Lower lobe of right lung (tissue), 2 donors: ENCODE measurements around the gene PPIL6. TPM values are rescaled to one million over a fixed set of nuclear protein-coding genes. Genes with fewer than 3 reads are reported as not detected.

Experiments used
- ATAC-seq, 2 donors: fragments of 200-7000 bp; cut with Tn5 transposase; one replicate each; pipeline ENCODE4 v1.9.1; 2020 to 2022; ENCODE audit warnings: mild to moderate bottlenecking in 2 of 2, moderate library complexity in 2 of 2
- DNase-seq: peaks from one replicate; pipeline ENCODE4 v3.0.0-alpha.2; 2020
- H3K27ac ChIP-seq: fragments of 200-600 bp; one replicate; pipeline ENCODE4 v1.8.0; 2022
- H3K27me3 ChIP-seq: fragments of 200-600 bp; one replicate; pipeline ENCODE4 v1.8.0; 2022; ENCODE audit warnings: low read depth
- H3K36me3 ChIP-seq: fragments of 200-600 bp; one replicate; pipeline ENCODE4 v1.8.0; 2022; ENCODE audit warnings: mild to moderate bottlenecking
- H3K4me1 ChIP-seq: fragments of 200-600 bp; one replicate; pipeline ENCODE4 v1.8.0; 2022
- H3K4me3 ChIP-seq: fragments of 200-600 bp; one replicate; pipeline ENCODE4 v1.8.0; 2022; ENCODE audit warnings: mild to moderate bottlenecking
- H3K9me3 ChIP-seq: fragments of 200-600 bp; one replicate; pipeline ENCODE4 v1.8.0; 2022
- CTCF ChIP-seq: fragments of 200-600 bp; IDR thresholded peaks from one replicate; pipeline ENCODE4 v1.8.0; 2022; ENCODE audit warnings: antibody characterized with exemption, mild to moderate bottlenecking
- intact Hi-C: fragments of 100-400 bp; cut with DNase I; formaldehyde crosslinking; loops from one replicate; pipeline ENCODE4 v1.11.0; 2022
- total RNA-seq: library from RNA; stranded (reverse); fragmentation: NEBNext Ultra II Directional; extraction: Animal tissue kit (Norgen Biotek cat#: 25700); gene quantifications from one replicate; pipeline ENCODE4 v1.2.1, GENCODE V29; 2021
- donor health status: DM: no; HTN: yes; CAD: no; lungs with severe emphysema.

The PPIL6 gene
- total RNA-seq, 1 donor from 2014 or later: 10.6 TPM

GRCh38 chr6:109347779-109348178 lies 92.6 kb downstream of the PPIL6 start:
- Histone ChIP-seq H3K4me1 (peaks cover 31% of the 10 kb centered on the region), H3K36me3 (no peaks in the 10 kb centered on the region), H3K27ac (no peak overlapping the region), H3K27me3 (no peaks in the 10 kb centered on the region), H3K9me3 (no peaks in the 10 kb centered on the region), H3K4me3 (no peak overlapping the region)
- DNase-seq (no peak), ATAC-seq (no peak)
- no peak for TF ChIP-seq CTCF
- intact Hi-C loops: no loop called here

- no peak for ATAC-seq
- Histone ChIP-seq H3K27ac (no peak overlapping the region), H3K4me1 (peaks cover 18% of the 10 kb centered on the region), H3K27me3 (no peaks in the 10 kb centered on the region), H3K9me3 (no peaks in the 10 kb centered on the region), H3K4me3 (no peak overlapping the region), H3K36me3 (no peaks in the 10 kb centered on the region)
- DNase-seq: no peak
- intact Hi-C loops: no loop called here
- no peak for TF ChIP-seq CTCF
These were observed 94.4 kb downstream of the PPIL6 start for GRCh38 chr6:109345986-109346385.

- no peak for DNase-seq
- H3K4me1 ChIP-seq: peaks cover 3% of the 10 kb centered on the region
- intact Hi-C loops: no loop called here
These were observed 96.2 kb downstream of the PPIL6 start for GRCh38 chr6:109344226-109344625.

GRCh38 chr6:109343518-109343917 lies 96.9 kb downstream of the PPIL6 start:
- Histone ChIP-seq H3K4me3 (no peak overlapping the region), H3K36me3 (no peaks in the 10 kb centered on the region), H3K27me3 (no peaks in the 10 kb centered on the region), H3K9me3 (no peaks in the 10 kb centered on the region), H3K27ac (no peak overlapping the region), H3K4me1 (no peaks in the 10 kb centered on the region)
- ATAC-seq: no peak
- DNase-seq: no peak
- TF ChIP-seq CTCF: no peak
- intact Hi-C loops: no loop called here

More at GRCh38 chr6:109344226-109344625, 96.2 kb downstream of the PPIL6 start:
- no peak for TF ChIP-seq CTCF
- no peaks in the 10 kb centered on the region for H3K27me3 ChIP-seq
- no peaks in the 10 kb centered on the region for H3K9me3 ChIP-seq
- no peaks in the 10 kb centered on the region for H3K36me3 ChIP-seq
- H3K27ac ChIP-seq: no peak overlapping the region
- no peak overlapping the region for H3K4me3 ChIP-seq
- peak in 1 of 2 donors; percentile 16 for ATAC-seq

- no peaks in the 10 kb centered on the region for H3K27me3 ChIP-seq
- no peak overlapping the region for H3K27ac ChIP-seq
- H3K9me3 ChIP-seq: no peaks in the 10 kb centered on the region
- H3K4me1 ChIP-seq: no peaks in the 10 kb centered on the region
- H3K4me3 ChIP-seq: no peak overlapping the region
- no peak for TF ChIP-seq CTCF
- DNase-seq: no peak
- intact Hi-C loops: no loop called here
- ATAC-seq: no peak
- no peaks in the 10 kb centered on the region for H3K36me3 ChIP-seq
These were observed 97.5 kb downstream of the PPIL6 start for GRCh38 chr6:109342911-109343310.

- no peak for TF ChIP-seq CTCF
- H3K27ac ChIP-seq: no peak overlapping the region
- no peaks in the 10 kb centered on the region for H3K36me3 ChIP-seq
- H3K4me3 ChIP-seq: no peak overlapping the region
- H3K27me3 ChIP-seq: no peaks in the 10 kb centered on the region
- intact Hi-C loops: no loop called here
- no peak for DNase-seq
- ATAC-seq: no peak
- H3K9me3 ChIP-seq: no peaks in the 10 kb centered on the region
- H3K4me1 ChIP-seq: no peaks in the 10 kb centered on the region
These were observed 97.9 kb downstream of the PPIL6 start for GRCh38 chr6:109342506-109342905.
